Activated T-cell treated with anti-CD3 and anti-CD28 coated beads, Interleukin-2, amount 50 U/mL, for 48 hours (primary cell): ENCODE results near the gene DOCK1.

Experiments used
- DNase-seq, 2 experiments: peaks; one replicate each; pipeline ENCODE4 v3.0.0-alpha.2; 2020

The DOCK1 gene

GRCh38 chr10:127374901-127375300, 469.7 kb downstream of the DOCK1 start:
- DNase-seq, result no peak

GRCh38 chr10:127375461-127375860, 470.2 kb downstream of the DOCK1 start:
- no peak for DNase-seq

GRCh38 chr10:127376071-127376470, 470.8 kb downstream of the DOCK1 start:
- no peak for DNase-seq

- DNase-seq, result no peak
Measured at GRCh38 chr10:127378628-127379027, 473.4 kb downstream of the DOCK1 start.

GRCh38 chr10:127384532-127384931, 479.3 kb downstream of the DOCK1 start:
- DNase-seq, result no peak

- no peak for DNase-seq
Measured at GRCh38 chr10:127385066-127385465, 479.8 kb downstream of the DOCK1 start.

- no peak for DNase-seq
Measured at GRCh38 chr10:127386606-127387327, 481.5 kb downstream of the DOCK1 start.

GRCh38 chr10:127391875-127392274, 486.6 kb downstream of the DOCK1 start:
- no peak for DNase-seq

- no peak for DNase-seq
Measured at GRCh38 chr10:127392351-127393235, 487.4 kb downstream of the DOCK1 start.

GRCh38 chr10:127398140-127398970, 493.1 kb downstream of the DOCK1 start:
- DNase-seq, result no peak

- no peak for DNase-seq
Measured at GRCh38 chr10:127398971-127399365, 493.7 kb downstream of the DOCK1 start.

- no peak for DNase-seq
Measured at GRCh38 chr10:127399668-127400067, 494.4 kb downstream of the DOCK1 start.

- DNase-seq, result no peak
Measured at GRCh38 chr10:127400216-127400615, 495.0 kb downstream of the DOCK1 start.

GRCh38 chr10:127402596-127403409, 497.6 kb downstream of the DOCK1 start:
- DNase-seq, result no peak

GRCh38 chr10:127405221-127405620, 500.0 kb downstream of the DOCK1 start:
- no peak for DNase-seq

GRCh38 chr10:127406018-127406550, 500.9 kb downstream of the DOCK1 start:
- DNase-seq, result no peak

GRCh38 chr10:127407551-127407950, 502.3 kb downstream of the DOCK1 start:
- no peak for DNase-seq

- no peak for DNase-seq
Measured at GRCh38 chr10:127408112-127408710, 503.0 kb downstream of the DOCK1 start.

- no peak for DNase-seq
Measured at GRCh38 chr10:127408733-127409132, 503.5 kb downstream of the DOCK1 start.

GRCh38 chr10:127410030-127410429, 504.8 kb downstream of the DOCK1 start:
- no peak for DNase-seq

GRCh38 chr10:127411062-127411461, 505.8 kb downstream of the DOCK1 start:
- no peak for DNase-seq

- no peak for DNase-seq
Measured at GRCh38 chr10:127413326-127413725, 508.1 kb downstream of the DOCK1 start.
